NCI-H146 (cell line): ENCODE measurements around the gene ARHGAP21.

Experiments used
- DNase-seq: peaks from one replicate; lab custom pipeline; 2025; lab: John Stamatoyannopoulos, UW

ARHGAP21 gene

GRCh38 chr10:24533981-24534380, 189.7 kb downstream of the ARHGAP21 start:
- no peak for DNase-seq
